GM19351 (cell line): Measurements from ENCODE around the gene BCHE.
"Not testable (repeated sequence)": the region's sequence is repeated elsewhere in the genome, so short reads cannot be mapped to it uniquely, and the experiment has no call there.

ENCODE experiments used
- ATAC-seq: cut with Tn5 transposase; IDR thresholded peaks from one replicate; pipeline ENCODE4 v1.9.1; 2021; ENCODE audit warnings: mild to moderate bottlenecking, moderate library complexity; ENCODE audit not compliant: unreplicated experiment

Gene BCHE

GRCh38 chr3:165817160-165817709 is 20.0 kb downstream of the BCHE start:
- ATAC-seq = no peak

GRCh38 chr3:165816209-165816608 is 21.0 kb downstream of the BCHE start:
- no peak for ATAC-seq

GRCh38 chr3:165815682-165816081 is 21.5 kb downstream of the BCHE start:
- ATAC-seq = no peak

- no peak for ATAC-seq
Observed at GRCh38 chr3:165814380-165814779, 22.8 kb downstream of the BCHE start.

GRCh38 chr3:165807937-165808336 is 29.3 kb downstream of the BCHE start:
- not testable (repeated sequence) for ATAC-seq

- peak; percentile 52 for ATAC-seq
Observed at GRCh38 chr3:165805946-165806561, 31.2 kb downstream of the BCHE start.

- no peak for ATAC-seq
Observed at GRCh38 chr3:165803471-165803870, 33.8 kb downstream of the BCHE start.

- no peak for ATAC-seq
Observed at GRCh38 chr3:165800970-165801369, 36.3 kb downstream of the BCHE start.

- ATAC-seq = no peak
Observed at GRCh38 chr3:165799026-165799425, 38.2 kb downstream of the BCHE start.

- no peak for ATAC-seq
Observed at GRCh38 chr3:165797551-165797950, 39.7 kb downstream of the BCHE start.

GRCh38 chr3:165796701-165797100 is 40.5 kb downstream of the BCHE start:
- ATAC-seq = no peak

- ATAC-seq = no peak
Observed at GRCh38 chr3:165788531-165788930, 48.7 kb downstream of the BCHE start.

- no peak for ATAC-seq
Observed at GRCh38 chr3:165786013-165786412, 51.2 kb downstream of the BCHE start.

GRCh38 chr3:165784337-165784736 is 52.9 kb downstream of the BCHE start:
- no peak for ATAC-seq

- no peak for ATAC-seq
Observed at GRCh38 chr3:165783383-165783782, 53.8 kb downstream of the BCHE start.

- ATAC-seq = no peak
Observed at GRCh38 chr3:165778891-165779290, 58.3 kb downstream of the BCHE start.

- ATAC-seq = no peak
Observed at GRCh38 chr3:165778456-165778855, 58.8 kb downstream of the BCHE start.

- no peak for ATAC-seq
Observed at GRCh38 chr3:165775824-165776223, 61.4 kb downstream of the BCHE start.

- ATAC-seq = no peak
Observed at GRCh38 chr3:165770781-165771180, 66.4 kb downstream of the BCHE start.

GRCh38 chr3:165768680-165769079 is 68.5 kb downstream of the BCHE start:
- ATAC-seq = no peak

- ATAC-seq = no peak
Observed at GRCh38 chr3:165759041-165759440, 78.2 kb downstream of the BCHE start.

- no peak for ATAC-seq
Observed at GRCh38 chr3:165755571-165755970, 81.7 kb downstream of the BCHE start.
